ENCODE measurements around the gene HS3ST4.

HS3ST4 gene

GRCh38 chr16:25691519-25692091, at the start of gene HS3ST4:
HS3ST4 (plus strand) TSS chr16:25691959.
- H3K27me3 ChIP-seq (ENCODE audit: insufficient read depth, low read length) = peaks cover 78% of the 10 kb centered on the region
- peak within 1 kb of the TSS; percentile 65 for H2AFZ ChIP-seq (ENCODE audit: low read depth, low read length)
- H3K9me3 ChIP-seq (ENCODE audit: low read length) = no peaks in the 10 kb centered on the region
- H3K4me3 ChIP-seq (ENCODE audit: low read length) = peak within 1 kb of the TSS; percentile 32
- H3K36me3 ChIP-seq (ENCODE audit: insufficient read depth, low read length) = no peaks in the 10 kb centered on the region
- H3K4me1 ChIP-seq (ENCODE audit: insufficient read depth, low read length) = peaks cover 3% of the 10 kb centered on the region

- Histone ChIP-seq H3K27me3 (ENCODE audit: insufficient read depth, low read length) (no peaks in the 10 kb centered on the region), H3K4me3 (ENCODE audit: low read length) (no peak overlapping the region), H3K4me1 (ENCODE audit: insufficient read depth, low read length) (no peaks in the 10 kb centered on the region), H2AFZ (ENCODE audit: low read depth, low read length) (no peak overlapping the region), H3K9me3 (ENCODE audit: low read length) (no peaks in the 10 kb centered on the region), H3K36me3 (ENCODE audit: insufficient read depth, low read length) (no peaks in the 10 kb centered on the region)
These were observed 48.1 kb upstream of the HS3ST4 start for GRCh38 chr16:25643633-25644032.

- no peak overlapping the region for H3K4me3 ChIP-seq (ENCODE audit: low read length)
These were observed 35.1 kb upstream of the HS3ST4 start for GRCh38 chr16:25656639-25657038.

GRCh38 chr16:25676820-25677219, 14.9 kb upstream of the HS3ST4 start:
- Histone ChIP-seq H2AFZ (ENCODE audit: low read depth, low read length) (no peak overlapping the region), H3K36me3 (ENCODE audit: insufficient read depth, low read length) (no peaks in the 10 kb centered on the region), H3K27me3 (ENCODE audit: insufficient read depth, low read length) (no peaks in the 10 kb centered on the region), H3K4me1 (ENCODE audit: insufficient read depth, low read length) (peaks cover 3% of the 10 kb centered on the region), H3K9me3 (ENCODE audit: low read length) (no peaks in the 10 kb centered on the region), H3K4me3 (ENCODE audit: low read length) (no peak overlapping the region)

More at GRCh38 chr16:25656639-25657038, 35.1 kb upstream of the HS3ST4 start:
- no peak overlapping the region for H2AFZ ChIP-seq (ENCODE audit: low read depth, low read length)
- H3K27me3 ChIP-seq (ENCODE audit: insufficient read depth, low read length) = no peaks in the 10 kb centered on the region
- H3K4me1 ChIP-seq (ENCODE audit: insufficient read depth, low read length) = no peaks in the 10 kb centered on the region
- H3K9me3 ChIP-seq (ENCODE audit: low read length) = no peaks in the 10 kb centered on the region
- no peaks in the 10 kb centered on the region for H3K36me3 ChIP-seq (ENCODE audit: insufficient read depth, low read length)

- Histone ChIP-seq H3K27me3 (ENCODE audit: insufficient read depth, low read length) (no peaks in the 10 kb centered on the region), H3K9me3 (ENCODE audit: low read length) (no peaks in the 10 kb centered on the region), H3K36me3 (ENCODE audit: insufficient read depth, low read length) (no peaks in the 10 kb centered on the region), H2AFZ (ENCODE audit: low read depth, low read length) (no peak overlapping the region), H3K4me3 (ENCODE audit: low read length) (no peak overlapping the region), H3K4me1 (ENCODE audit: insufficient read depth, low read length) (peaks cover 3% of the 10 kb centered on the region)
These were observed 12.2 kb upstream of the HS3ST4 start for GRCh38 chr16:25679511-25679910.

GRCh38 chr16:25689137-25689836, 2.5 kb upstream of the HS3ST4 start:
- Histone ChIP-seq H3K27me3 (ENCODE audit: insufficient read depth, low read length) (peaks cover 61% of the 10 kb centered on the region), H3K4me1 (ENCODE audit: insufficient read depth, low read length) (peaks cover 3% of the 10 kb centered on the region), H3K36me3 (ENCODE audit: insufficient read depth, low read length) (no peaks in the 10 kb centered on the region), H2AFZ (ENCODE audit: low read depth, low read length) (no peak overlapping the region), H3K4me3 (ENCODE audit: low read length) (no peak overlapping the region), H3K9me3 (ENCODE audit: low read length) (no peaks in the 10 kb centered on the region)

GRCh38 chr16:25690552-25691143, 1.1 kb upstream of the HS3ST4 start:
- H3K4me3 ChIP-seq (ENCODE audit: low read length) = no peak overlapping the region
- H3K9me3 ChIP-seq (ENCODE audit: low read length) = no peaks in the 10 kb centered on the region
- H2AFZ ChIP-seq (ENCODE audit: low read depth, low read length) = no peak overlapping the region
- no peaks in the 10 kb centered on the region for H3K36me3 ChIP-seq (ENCODE audit: insufficient read depth, low read length)
- peaks cover 74% of the 10 kb centered on the region for H3K27me3 ChIP-seq (ENCODE audit: insufficient read depth, low read length)
- H3K4me1 ChIP-seq (ENCODE audit: insufficient read depth, low read length) = peaks cover 3% of the 10 kb centered on the region

GRCh38 chr16:25692351-25692741, 587 bp downstream of the HS3ST4 start:
- Histone ChIP-seq H2AFZ (ENCODE audit: low read depth, low read length) (peak overlapping the region; percentile 44), H3K36me3 (ENCODE audit: insufficient read depth, low read length) (no peaks in the 10 kb centered on the region), H3K4me3 (ENCODE audit: low read length) (peak overlapping the region; percentile 32), H3K27me3 (ENCODE audit: insufficient read depth, low read length) (peaks cover 77% of the 10 kb centered on the region), H3K9me3 (ENCODE audit: low read length) (no peaks in the 10 kb centered on the region), H3K4me1 (ENCODE audit: insufficient read depth, low read length) (peaks cover 3% of the 10 kb centered on the region)

- peak overlapping the region; percentile 44 for H2AFZ ChIP-seq (ENCODE audit: low read depth, low read length)
- no peaks in the 10 kb centered on the region for H3K36me3 ChIP-seq (ENCODE audit: insufficient read depth, low read length)
- peaks cover 3% of the 10 kb centered on the region for H3K4me1 ChIP-seq (ENCODE audit: insufficient read depth, low read length)
- H3K4me3 ChIP-seq (ENCODE audit: low read length) = peak overlapping the region; percentile 14
- H3K9me3 ChIP-seq (ENCODE audit: low read length) = no peaks in the 10 kb centered on the region
- H3K27me3 ChIP-seq (ENCODE audit: insufficient read depth, low read length) = peaks cover 74% of the 10 kb centered on the region
These were observed 1.2 kb downstream of the HS3ST4 start for GRCh38 chr16:25692742-25693508.

GRCh38 chr16:25693631-25694030, 1.9 kb downstream of the HS3ST4 start:
- peaks cover 3% of the 10 kb centered on the region for H3K4me1 ChIP-seq (ENCODE audit: insufficient read depth, low read length)
- H3K36me3 ChIP-seq (ENCODE audit: insufficient read depth, low read length) = no peaks in the 10 kb centered on the region
- no peaks in the 10 kb centered on the region for H3K9me3 ChIP-seq (ENCODE audit: low read length)
- H3K4me3 ChIP-seq (ENCODE audit: low read length) = no peak overlapping the region
- no peak overlapping the region for H2AFZ ChIP-seq (ENCODE audit: low read depth, low read length)
- H3K27me3 ChIP-seq (ENCODE audit: insufficient read depth, low read length) = peaks cover 68% of the 10 kb centered on the region

- H3K9me3 ChIP-seq (ENCODE audit: low read length) = no peaks in the 10 kb centered on the region
- no peaks in the 10 kb centered on the region for H3K4me1 ChIP-seq (ENCODE audit: insufficient read depth, low read length)
- H3K4me3 ChIP-seq (ENCODE audit: low read length) = no peak overlapping the region
- no peak overlapping the region for H2AFZ ChIP-seq (ENCODE audit: low read depth, low read length)
- H3K27me3 ChIP-seq (ENCODE audit: insufficient read depth, low read length) = peaks cover 24% of the 10 kb centered on the region
- no peaks in the 10 kb centered on the region for H3K36me3 ChIP-seq (ENCODE audit: insufficient read depth, low read length)
These were observed 7.3 kb downstream of the HS3ST4 start for GRCh38 chr16:25699069-25699468.

- Histone ChIP-seq H3K36me3 (ENCODE audit: insufficient read depth, low read length) (no peaks in the 10 kb centered on the region), H3K27me3 (ENCODE audit: insufficient read depth, low read length) (peaks cover 10% of the 10 kb centered on the region), H3K4me1 (ENCODE audit: insufficient read depth, low read length) (no peaks in the 10 kb centered on the region), H3K4me3 (ENCODE audit: low read length) (no peak overlapping the region), H3K9me3 (ENCODE audit: low read length) (no peaks in the 10 kb centered on the region), H2AFZ (ENCODE audit: low read depth, low read length) (no peak overlapping the region)
These were observed 8.8 kb downstream of the HS3ST4 start for GRCh38 chr16:25700547-25700946.

- no peak overlapping the region for H2AFZ ChIP-seq (ENCODE audit: low read depth, low read length)
- no peaks in the 10 kb centered on the region for H3K9me3 ChIP-seq (ENCODE audit: low read length)
- H3K4me1 ChIP-seq (ENCODE audit: insufficient read depth, low read length) = no peaks in the 10 kb centered on the region
- H3K4me3 ChIP-seq (ENCODE audit: low read length) = no peak overlapping the region
- no peaks in the 10 kb centered on the region for H3K36me3 ChIP-seq (ENCODE audit: insufficient read depth, low read length)
- no peaks in the 10 kb centered on the region for H3K27me3 ChIP-seq (ENCODE audit: insufficient read depth, low read length)
These were observed 15.8 kb downstream of the HS3ST4 start for GRCh38 chr16:25707553-25707952.

All from neuron (in vitro differentiated cells).